Retina (tissue), 1 donor: ENCODE results near the gene DUOXA1.
"Not testable (repeated sequence)": the region's sequence is repeated elsewhere in the genome, so short reads cannot be mapped to it uniquely, and the experiment has no call there.

Experiments used
- DNase-seq: peaks from one replicate; pipeline ENCODE4 v3.0.0-alpha.2; 2016

Gene DUOXA1

GRCh38 chr15:45112143-45112590 is 17.5 kb downstream of the DUOXA1 start:
- DNase-seq, result no peak

GRCh38 chr15:45111390-45112142 is 18.1 kb downstream of the DUOXA1 start:
- DNase-seq, result no peak

- no peak for DNase-seq
These were observed 19.3 kb downstream of the DUOXA1 start for GRCh38 chr15:45110256-45110820.

DNA sequence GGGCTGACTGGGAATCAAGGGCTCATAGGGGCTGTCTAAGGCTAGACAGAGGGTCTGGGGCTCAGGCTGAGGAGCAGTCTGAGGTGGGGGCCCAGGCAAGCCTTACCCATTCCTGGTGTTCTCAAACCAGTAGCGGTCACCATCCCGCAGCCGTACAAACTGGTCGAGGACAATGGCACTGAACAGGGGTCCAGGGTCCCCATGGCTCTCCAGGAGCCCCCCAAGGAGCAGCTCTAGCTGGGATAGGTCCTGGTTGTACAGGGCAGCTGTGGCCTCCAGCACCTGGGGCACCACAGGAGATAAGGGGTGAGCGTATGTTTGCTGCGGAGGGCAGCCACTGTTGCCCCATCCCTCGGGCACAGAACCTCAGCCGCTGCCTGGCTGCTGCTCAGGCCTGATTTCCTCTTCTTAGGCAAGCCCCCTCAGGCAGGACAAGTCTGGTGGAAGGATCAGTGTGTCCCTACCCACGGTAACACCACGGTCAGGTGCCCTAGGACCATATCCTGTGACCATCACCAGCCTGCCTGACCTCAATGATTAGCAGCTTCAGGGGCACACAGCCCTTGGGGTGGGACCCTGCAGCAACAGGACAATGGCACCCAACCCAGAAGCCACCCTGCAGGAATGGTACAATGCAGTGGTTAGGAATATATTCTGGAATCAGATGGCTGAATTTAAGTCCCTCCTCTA is 21.6 kb downstream of the DUOXA1 start:
- DNase-seq, result no peak

- DNase-seq, result no peak
These were observed 23.5 kb downstream of the DUOXA1 start for GRCh38 chr15:45106002-45106790.

GRCh38 chr15:45105586-45105985 is 24.1 kb downstream of the DUOXA1 start:
- no peak for DNase-seq

- DNase-seq, result not testable (repeated sequence)
These were observed 25.5 kb downstream of the DUOXA1 start for GRCh38 chr15:45104170-45104569.

DNA sequence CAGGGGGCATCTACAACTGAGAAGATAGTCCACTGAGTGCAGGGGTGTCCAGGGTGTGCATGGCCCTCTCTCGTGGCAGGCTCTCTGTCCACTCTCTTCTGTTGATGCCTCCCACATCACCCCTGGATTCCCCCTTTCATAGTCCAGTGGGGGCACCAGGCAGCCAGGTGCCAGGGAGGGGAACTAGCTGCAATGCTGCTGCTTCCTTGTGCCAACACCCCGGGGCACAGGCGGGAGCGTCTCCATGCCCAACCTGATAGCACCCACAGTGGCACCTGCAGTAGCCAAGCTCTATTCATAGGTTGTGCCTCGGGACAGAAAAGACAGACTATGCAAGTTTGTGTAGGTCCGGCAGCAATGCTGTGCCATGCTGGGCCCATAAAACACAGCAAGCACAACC is 27.5 kb downstream of the DUOXA1 start:
- no peak for DNase-seq

DNA sequence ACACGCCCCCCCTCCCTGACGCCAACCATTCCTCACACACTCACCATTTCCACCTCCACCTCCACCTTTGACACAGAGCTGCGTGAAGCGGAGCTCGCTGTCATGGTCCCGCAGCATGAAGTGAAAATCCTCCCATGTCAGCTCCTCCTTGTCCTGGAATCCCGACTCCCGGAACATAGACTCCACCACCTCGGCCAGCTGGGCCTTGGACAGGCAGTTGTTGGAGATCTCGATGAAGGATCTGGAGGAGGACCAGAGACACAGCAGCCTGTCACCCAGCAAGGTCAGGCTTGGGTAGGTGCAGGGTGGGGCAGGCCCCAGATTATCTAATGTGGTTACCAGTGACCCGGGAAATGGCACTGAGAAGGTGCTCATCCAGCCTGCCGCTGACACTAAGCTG is 27.9 kb downstream of the DUOXA1 start:
- no peak for DNase-seq

- DNase-seq, result no peak
These were observed 28.6 kb downstream of the DUOXA1 start for GRCh38 chr15:45100884-45101625.

- DNase-seq, result no peak
These were observed 30.0 kb downstream of the DUOXA1 start for GRCh38 chr15:45099549-45100165.

- DNase-seq, result no peak
These were observed 32.2 kb downstream of the DUOXA1 start for GRCh38 chr15:45097466-45097865.

DNA sequence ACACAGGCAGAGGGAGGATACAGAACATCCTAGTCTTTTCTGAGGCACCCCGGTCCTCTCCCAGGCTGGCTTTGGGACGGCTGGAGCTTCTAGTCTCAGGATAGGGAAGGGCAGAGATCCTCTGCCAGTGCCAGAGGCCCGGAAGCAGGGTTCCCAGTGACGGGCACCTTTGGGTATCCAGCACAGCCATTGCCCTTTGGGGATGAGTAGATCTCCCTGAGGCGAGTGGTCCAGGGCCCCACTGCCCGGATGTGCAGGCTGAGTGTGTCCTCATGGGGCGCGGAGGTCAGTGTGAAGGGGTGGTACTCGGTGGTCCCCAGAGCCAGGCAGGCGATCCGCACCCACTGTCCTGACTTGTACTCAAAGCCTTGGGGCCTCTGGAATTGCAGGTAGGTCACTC is 34.0 kb downstream of the DUOXA1 start:
- no peak for DNase-seq

DNA sequence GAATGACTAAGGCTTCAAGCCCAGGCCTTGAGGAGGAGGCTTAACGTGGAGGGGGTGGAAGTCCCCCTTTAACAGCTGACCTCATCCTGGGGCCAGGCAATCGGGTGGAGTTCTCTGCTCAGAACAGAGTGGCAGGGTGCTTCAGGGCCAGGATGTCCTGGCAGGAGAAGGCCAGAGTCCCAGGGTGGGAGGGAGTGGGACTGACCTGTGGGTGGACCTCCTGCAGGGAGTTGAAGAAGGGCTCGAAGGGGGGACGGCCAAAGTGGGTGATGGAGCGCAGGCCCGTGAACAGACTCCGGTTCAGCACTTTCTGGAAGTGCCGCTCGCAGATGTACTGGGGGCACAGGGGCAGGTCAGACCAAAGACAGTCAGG is 35.3 kb downstream of the DUOXA1 start:
- no peak for DNase-seq

DNA sequence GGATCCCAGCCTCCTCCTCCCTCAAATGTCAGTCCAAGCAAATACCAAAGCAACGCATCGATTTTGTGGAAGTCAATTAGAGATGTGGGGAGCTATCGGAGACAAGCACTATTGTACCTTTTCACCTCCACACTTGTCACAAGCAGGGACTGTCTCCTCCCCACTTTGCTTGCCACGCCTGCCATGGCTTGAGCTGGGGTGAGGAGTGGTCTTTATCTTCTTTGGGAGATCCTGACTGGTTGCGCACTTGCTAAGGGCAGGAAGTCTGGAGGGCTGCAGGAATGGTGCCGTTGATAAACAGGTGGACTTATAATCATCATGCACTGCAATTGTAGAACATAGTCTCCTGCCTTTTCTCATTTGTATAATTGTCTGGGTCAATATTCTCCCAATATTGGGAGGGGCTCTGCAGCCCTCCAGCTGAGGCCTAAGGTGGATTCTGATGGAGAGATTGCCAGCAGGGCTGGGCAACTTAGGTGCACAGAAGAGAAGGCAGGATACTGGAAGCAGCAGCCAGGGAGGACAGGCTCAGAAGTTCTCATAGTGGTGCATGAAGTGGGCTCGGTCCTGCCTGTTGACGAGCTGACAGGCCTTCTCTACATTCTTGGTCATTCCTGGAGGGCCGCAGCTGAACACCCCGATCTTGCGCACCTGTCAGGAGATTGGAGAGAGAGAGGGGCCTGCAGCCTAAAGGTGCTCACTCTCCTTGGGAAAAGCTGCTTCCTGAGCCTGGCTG is 35.9 kb downstream of the DUOXA1 start:
- no peak for DNase-seq

GRCh38 chr15:45093013-45093412 is 36.7 kb downstream of the DUOXA1 start:
- DNase-seq, result no peak

GRCh38 chr15:45091576-45091975 is 38.1 kb downstream of the DUOXA1 start:
- DNase-seq, result no peak

DNA sequence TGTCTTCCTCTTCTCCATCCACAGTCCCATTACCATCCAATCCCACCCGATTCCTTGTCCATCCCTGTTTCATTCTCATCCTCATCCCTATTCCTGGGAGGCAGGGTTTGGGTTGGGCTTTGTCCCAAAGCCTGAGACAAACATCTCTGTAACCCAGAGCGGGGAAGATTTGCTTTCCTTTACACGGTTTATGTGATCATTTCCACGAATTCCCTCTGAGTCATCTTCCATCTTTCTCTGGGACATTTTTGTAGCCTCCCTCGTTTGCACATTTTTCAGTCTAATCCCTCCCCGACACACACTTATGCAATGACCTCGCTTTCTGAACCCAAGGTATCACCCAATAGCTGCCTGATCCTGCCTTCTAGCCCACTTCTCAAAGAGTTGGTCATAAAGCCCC is 38.5 kb downstream of the DUOXA1 start:
- DNase-seq, result no peak

DNA sequence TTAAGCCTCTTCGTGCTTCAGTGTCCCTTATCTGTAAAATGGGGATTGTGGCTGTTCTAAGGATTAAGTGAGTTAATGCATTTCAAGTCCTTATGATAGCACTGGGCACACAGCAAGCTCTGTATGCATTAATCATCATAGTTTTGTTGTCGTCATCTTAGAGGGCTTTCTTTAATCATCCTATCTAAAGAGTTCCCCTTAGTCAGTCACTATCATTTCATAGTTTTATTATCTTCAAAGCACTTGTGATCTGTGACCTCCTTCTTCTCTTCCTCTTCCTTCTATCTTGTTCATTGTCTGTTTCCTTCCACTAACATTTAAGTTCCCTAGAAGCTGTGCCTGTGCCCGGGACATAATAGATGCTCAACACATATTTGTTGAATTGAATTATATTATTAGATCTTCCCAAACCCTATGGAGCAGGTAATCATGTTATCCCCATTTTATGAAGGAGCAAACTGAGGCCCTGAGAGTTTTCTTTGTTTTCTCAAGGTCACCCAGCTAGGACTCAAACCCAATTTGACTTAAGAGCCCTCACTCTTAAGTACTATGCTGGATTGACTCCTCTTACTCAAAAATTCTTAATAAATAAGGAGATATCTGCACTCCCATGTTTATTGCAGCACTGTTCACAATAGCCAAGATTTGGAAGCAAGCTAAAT is 39.8 kb downstream of the DUOXA1 start:
- DNase-seq, result no peak

DNA sequence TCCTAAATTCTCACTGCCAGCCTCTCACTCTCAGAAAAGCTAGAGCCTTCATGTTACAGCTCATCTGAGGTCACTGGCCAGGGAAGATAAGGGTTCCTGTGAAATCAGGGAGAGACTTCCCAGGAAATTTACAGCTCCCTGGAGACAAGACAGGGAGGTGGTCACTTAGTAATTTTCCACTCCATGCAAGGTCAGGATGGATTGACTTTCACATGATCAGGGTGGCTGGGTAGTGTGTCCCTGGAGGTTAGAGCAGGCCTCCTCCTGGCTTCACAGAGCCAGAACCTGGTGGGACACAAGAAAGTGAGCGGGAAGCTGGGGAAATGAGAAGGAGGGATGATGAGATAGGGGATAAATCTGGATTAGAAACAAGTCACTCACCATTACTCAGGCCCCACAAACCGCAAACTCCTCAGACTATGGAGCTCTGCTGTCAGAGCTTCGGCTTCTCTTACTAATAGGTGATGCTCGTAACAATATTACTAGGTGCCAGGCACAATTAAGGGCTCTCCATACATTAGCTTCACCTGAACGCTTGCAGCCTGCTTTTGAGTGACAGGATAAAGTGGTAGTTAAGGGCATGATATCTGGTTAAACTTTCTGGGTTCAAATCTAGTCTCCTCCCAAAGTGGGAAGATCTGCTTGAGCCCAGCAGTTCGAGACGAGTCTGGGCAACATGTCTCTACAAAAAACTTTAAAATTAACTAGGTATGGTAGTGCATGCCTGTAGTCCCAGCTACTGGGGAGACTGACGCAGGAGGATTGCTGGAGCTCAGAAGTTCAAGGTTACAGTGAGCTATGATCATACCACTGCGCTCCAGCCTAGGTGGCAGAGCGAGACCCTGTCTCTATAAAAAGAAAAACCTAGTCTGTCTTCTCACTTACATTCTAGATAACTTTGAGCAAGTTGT is 40.6 kb downstream of the DUOXA1 start:
- DNase-seq, result no peak
